NCI-H510A treated with DMSO at 0.1 percent for 48 hours (cell line): ENCODE results near the gene HAGH.

Source experiments
- DNase-seq: peaks from one replicate; lab custom pipeline; 2025; lab: John Stamatoyannopoulos, UW

The HAGH gene

DNA sequence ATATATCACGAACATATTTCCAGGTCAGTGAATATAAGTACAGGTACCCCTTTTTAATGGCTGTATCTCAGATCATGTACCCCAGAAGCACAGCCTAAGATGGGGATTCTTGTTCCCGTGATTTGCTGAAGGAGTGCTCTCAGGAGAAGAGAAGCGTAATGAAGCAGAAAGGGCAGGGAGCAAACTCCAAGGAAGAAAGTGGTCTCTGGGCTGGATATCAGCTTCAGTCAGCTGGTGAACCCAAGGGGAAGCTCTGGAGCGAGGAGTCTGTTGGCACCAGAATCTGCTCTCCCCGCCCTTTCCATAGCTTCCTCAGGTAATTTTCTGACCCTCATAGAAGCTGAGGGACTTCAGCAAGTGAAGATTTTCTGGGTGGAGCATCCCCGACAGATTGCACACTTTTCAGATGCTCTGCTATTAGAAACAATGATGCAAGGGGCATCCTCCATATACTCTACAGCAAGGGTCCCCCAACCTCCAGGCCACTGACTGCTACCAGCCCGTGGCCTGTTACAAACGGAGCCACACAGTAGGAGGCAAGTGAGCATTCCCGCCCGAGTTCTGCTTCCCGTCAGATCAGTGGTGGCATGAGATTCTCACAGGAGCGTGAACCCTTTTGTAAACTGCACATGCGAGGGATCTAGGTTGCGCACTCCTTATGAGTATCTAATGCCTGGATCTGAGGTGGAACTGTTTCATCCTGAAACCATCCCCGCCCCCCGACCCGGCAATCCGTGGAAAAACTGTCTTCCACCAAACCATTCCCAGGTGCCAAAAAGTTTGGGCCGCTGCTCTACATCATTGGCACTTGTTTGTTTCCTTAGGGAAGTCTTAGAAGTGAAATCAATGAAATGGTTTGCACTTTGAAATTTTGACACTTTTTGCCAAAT lies 4.8 kb upstream of the HAGH start:
- DNase-seq: no peak

DNA sequence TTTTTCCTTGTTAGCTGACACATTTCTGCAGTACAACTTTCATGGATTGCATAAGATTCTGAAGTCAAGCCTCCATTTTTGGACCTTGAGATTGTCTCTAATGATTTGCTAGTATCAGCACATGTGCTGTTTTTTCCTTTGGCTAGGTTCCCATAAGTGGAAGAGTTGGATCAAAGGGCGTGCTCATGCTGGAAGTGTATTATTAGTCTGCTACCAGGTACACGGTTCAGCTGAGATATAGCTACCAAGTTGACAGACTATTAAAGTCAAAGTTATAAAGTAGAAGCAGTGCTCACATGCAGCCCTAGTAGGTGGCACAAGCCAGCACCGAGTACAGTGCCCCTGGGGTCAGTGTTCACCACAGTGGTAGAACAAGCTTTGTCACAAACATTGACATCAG lies 3.6 kb upstream of the HAGH start:
- DNase-seq: no peak

DNA sequence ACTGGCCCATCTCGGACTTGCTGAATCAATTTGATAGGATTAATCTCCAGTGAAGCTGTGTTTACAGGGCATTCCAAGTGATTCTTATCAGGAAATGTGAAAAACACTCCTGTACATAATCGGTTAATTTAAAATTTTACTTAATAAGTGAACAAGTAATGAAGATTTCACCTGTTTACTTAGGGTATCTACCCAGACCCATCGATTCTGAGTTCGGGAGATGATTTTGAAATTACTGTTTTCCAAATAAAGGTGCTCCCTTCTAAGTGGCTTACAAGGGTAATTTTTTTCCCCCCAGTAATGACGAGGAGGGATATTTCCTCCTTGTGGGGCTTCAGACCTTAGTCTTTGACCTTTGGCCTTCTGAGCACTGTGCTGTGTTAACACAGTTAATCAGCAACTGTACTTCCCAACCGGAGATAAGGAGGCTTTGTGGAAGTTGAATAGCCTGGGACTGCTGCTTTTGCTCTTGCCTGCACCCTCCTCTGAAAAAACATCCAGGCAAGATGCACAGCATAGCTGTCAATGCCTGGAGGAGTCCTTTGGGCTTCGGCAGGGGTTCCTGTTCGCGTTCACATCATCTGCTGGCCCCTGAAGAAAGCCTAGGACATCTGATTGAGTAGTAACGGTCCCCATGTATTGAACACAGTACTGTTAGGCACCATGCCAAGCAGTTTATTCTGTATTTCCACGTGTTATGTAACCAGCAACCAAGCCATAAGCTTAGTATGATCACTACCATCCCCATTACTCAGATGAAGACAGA lies 2.2 kb upstream of the HAGH start:
- DNase-seq: no peak

DNA sequence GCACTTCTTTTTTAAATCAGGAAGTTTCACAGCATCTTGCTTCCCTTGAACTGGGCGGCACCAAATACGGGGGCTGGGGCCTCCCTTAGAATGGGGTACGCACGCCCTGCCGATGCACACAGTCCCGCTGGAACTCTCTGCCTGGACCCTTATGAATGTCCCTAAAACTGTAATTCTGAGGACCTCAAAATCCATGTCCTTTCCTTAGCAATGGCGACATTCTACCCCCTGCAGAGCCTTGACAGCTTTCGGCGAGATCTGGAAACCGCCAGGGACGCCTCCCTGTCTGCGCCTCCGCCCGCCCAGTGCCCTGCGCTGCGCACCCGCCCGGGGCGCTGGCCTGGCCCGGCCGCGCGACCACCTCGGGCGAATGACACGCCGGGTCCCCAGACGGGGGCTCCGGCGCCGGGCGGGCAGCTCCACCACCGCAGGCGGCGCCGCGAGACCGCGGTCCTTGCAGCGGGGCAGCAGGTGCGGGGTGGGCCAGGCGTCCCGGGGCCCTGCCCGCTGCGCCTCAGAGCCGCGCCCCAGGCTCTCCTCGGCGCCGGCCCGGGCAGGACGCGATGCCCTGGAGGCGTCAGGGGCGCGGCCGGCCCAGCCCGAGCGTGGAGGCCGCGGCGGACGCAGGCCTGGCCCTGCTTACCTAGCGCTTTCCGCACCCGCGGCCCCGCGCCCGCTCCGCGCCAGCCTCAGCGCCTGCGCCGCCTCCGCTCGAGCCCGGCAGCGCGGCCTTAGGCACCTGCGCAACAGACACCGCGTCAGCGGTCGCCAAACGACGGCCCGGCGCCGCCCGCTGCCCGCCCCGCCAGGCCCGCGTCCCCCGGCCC lies 548 bp downstream of the HAGH start:
- DNase-seq: no peak

DNA sequence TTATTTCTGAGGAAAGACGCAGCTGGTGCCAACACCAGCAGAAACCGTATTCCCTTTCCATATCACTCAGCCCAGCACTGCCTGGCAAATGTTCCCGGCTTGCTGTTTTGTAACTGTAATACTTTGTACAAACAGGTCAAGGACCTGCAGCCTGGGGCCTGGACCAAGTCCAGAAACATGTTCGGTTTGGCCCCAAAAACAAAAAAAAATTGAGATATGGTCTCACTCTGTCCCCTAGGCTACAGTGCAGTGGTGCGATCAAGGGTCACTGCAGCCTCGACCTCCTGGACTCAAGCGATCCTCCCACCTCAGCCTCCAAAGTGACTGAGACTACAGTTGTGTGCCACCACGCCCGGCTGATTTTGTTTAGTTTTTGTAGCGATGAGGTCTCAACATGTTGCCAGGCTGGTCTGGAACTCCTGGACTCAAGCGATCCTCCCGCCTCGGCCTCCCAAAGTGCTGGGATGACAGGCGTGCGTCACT lies 1.2 kb downstream of the HAGH start:
- no peak for DNase-seq

DNA sequence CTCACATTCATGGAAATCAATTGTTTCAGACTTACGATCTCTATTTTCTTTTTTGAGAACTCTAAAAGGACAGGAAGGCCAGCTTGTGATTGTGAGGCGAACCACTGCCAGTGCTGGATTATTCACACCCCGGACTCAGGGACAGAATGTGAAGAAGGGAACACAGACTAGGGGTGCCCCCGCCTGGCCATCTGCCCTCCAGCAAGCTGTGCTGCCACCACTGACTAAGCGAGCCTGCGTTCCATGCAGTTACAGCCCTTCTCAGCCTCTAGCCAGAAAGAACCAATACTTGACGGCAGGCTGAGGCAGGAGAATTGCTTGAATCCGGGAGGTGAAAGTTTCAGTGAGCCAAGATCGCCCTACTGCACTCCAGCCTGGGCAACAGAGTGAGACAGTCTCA lies 2.8 kb downstream of the HAGH start:
- no peak for DNase-seq

DNA sequence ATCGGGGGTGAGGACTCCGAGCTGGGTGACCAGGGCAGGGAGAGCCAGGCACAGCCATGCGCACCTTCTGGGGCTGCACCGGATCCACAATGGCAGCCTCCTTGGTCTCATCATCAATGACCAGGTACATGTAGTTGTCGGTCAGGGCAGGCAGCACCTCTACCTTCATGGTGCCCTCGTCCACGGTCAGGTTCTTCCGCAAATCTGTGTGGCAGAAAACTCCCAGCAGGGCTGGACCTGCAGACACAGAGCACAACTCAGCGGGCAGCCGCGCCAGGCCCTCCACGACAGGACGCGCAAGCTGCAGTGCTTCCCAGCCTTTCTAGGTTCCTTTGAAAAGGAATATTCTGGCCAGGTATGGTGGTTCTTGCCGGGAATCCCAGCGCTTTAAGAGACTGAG lies 3.8 kb downstream of the HAGH start:
- no peak for DNase-seq

DNA sequence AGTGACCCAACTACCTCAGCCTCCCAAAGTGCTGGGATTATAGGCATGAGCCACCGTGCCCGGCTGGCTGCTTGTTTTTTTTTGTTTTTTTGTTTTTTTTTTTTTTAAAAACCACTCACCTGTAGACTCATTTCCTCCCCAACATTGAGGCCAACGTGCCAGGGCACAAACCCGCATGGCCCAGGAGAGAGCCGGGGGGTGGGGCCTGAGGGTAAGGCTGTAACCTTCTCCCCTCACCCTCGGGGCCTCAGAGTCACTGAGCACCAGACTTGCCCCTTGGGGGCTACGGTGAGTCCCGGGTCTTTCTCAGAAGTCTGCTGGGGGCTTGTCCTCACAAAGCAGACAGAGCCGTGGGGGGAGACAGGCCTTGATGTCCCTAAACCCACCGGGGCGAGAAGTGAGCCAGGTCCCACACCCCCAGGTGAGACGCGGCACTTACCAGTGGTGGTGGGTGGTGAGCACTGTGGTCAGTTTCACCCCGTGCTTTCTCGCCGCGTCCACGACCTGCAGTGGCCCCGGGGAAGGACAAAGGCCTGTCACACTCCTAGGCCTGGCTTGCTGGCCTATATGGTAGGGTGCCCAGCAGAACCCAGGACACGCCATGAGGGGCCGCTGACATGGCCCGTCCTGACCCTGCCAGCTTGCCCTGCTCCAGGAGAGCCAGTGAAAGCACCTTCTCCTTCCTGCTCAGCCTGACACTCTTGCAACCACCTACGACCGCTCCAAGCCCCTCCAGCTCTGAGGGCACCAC lies 4.6 kb downstream of the HAGH start:
- DNase-seq: no peak

DNA sequence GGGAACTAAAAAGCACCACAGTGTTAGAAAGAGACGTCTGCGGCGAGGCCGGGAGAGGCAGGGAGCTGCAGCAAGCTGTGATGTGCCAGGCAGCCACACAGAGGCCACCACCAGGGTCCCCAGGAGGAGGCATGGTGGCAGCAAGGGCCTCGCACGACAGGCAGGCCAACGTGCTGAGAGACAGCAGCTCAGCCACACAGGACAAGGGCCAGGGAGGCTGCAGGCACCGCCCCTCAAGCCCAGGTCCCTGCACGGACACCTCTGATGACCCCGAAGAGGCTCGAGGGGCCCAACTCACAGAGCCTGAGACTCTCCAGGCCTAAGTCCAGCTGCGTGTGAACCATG lies 5.7 kb downstream of the HAGH start:
- no peak for DNase-seq

DNA sequence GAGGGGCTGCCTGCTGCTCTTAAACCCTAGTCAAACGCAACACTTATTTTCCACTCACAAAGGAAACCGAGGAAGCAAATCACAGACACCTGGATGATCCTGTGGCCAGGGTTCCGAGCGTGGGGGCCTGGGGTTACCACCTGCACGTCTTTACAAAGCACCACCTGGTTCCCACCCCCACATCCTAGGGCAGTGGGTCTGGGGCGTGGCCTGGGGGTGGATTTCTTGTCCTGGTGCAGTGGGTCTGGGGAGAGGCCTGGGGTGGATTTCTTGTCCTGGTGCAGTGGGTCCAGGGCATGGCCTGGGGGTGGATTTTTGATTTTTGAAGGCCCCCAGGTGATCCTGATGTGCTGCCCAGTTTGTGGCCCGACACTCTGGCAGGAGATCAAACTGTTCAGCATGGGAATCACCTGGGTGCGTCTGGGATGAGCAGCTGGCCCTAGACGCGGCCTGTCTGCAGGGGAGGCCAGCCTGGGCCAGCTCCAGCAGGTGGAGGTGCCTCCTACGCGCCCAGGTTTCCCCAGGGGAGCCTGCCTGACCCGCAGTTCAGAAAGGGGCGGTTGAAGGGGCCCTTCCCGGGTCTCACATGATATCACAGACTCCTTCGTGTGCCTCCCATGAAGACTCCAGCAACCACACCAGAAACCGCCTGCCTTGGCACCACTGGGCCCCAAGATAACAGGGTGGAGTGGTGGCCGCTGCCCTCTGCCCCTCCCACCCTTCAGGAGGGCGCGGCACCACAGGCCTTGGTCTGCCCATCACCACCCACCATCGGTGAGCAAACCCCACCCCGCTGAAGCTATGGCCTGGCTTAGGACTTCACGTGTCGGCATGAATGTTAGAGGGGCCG lies 6.3 kb downstream of the HAGH start:
- no peak for DNase-seq

DNA sequence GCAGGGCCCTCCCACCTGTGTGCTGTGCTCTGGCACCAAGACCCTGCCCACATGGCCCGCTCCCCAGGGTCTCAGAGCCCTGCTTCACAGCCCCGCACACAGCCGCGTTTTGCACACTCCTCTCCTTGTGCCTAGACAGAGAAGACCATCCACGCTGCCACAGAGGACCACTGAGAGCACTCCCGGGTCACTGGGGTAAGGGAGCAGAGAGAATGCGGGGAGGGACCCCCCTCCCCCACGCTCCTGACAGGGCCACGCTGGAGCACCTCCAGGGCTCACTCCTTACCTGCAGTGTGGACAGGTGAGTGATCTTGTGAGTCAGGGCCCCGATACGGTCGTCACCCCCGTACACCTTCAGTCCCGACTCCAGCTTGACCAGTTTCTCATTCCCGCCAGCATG lies 7.0 kb downstream of the HAGH start:
- DNase-seq: no peak

DNA sequence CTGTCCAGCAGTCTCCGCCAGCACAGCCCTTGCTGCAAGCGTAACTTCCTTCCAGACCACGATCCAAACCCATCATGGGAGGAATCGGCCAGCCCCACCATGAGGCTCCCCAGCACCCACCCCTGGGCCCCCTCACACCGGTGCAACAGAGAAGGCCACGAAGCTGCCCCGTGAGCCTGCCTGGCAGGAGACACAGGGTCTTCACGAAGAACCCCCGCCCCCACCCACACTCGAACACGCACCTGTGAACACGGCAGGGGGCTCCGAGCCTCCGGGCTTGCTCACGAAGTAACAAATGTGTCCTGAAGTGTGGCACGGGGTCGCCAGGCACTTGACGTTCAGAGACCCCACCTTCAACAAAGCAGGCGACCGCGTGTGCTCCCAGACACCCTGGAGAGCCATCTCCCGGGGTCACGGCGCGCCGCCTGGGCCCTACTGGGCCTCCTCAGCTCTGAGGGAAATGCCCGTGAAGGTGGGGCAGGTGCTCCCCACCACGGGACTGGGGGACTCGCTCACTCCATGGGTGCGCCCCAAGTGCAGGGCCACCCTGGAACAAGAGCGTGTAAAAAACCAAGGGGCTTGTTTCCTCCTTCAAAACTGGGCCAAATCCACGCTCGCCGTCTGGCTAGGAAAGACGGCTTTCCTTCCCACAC lies 7.6 kb downstream of the HAGH start:
- DNase-seq: no peak

DNA sequence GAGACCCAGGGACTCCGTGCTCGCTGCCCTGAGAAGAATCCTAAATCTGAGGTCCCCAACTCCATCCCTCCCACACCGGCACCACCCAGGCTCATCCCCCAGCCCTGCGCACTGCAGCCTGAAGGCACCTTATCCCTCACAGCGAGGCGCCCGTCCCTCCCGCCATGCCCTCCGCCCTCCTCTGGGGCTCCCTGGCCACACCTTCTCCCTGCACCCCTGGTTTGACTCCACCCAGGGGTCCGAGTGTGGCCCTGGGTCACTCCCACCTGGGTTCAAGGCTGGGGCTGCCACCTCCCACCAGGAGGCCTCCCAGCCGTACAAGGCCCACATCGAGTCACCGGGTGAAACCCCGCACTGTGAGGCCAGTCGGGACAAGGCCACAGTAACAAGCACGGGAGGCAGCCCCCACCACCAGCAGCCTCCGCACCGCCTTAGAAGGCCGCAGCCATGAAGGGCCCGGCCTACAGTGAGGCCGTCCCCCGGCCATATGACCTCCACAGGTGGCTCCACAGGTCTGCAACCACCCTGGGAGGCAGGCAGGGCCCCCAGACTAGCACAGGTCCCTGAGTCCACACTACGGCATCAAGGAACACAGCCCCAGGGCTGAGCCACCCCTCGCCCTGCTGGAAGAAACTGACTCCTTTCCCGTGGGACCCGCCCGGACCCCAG lies 8.3 kb downstream of the HAGH start:
- DNase-seq: no peak

DNA sequence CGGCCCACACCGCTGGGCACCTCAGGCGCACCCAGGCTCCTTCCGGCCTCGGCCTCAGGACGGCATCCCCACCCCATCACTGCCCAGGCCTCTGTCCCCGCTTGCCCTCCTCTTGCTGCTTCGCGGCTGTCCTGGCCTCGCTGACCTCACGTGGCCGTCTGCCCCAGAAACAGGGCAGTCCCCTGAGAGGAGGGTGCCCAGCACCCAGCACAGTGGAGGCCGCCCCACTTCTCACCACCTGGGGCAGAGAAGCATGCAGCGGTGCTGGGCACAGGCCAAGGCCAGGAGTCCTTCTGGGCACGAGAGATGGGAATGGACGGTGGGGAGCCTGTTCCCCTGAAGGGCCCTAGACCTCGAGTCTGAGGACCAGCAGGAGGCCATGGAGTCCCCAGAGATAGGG lies 8.9 kb downstream of the HAGH start:
- no peak for DNase-seq

DNA sequence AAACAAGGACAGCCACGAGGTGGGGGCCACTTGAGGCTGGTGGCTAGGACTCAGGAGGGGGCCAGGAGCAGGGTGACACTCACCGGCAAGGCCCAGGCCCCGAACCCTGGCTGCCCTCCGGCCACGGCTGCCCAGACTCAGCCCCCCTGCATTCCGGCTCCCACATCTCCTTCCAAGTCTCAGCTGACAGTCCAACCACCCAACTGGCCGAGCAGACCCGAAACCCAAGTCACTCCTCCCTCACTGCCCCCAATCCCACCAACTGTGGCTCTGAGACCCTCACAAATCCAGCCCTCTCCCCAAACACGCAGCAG lies 9.4 kb downstream of the HAGH start:
- no peak for DNase-seq

DNA sequence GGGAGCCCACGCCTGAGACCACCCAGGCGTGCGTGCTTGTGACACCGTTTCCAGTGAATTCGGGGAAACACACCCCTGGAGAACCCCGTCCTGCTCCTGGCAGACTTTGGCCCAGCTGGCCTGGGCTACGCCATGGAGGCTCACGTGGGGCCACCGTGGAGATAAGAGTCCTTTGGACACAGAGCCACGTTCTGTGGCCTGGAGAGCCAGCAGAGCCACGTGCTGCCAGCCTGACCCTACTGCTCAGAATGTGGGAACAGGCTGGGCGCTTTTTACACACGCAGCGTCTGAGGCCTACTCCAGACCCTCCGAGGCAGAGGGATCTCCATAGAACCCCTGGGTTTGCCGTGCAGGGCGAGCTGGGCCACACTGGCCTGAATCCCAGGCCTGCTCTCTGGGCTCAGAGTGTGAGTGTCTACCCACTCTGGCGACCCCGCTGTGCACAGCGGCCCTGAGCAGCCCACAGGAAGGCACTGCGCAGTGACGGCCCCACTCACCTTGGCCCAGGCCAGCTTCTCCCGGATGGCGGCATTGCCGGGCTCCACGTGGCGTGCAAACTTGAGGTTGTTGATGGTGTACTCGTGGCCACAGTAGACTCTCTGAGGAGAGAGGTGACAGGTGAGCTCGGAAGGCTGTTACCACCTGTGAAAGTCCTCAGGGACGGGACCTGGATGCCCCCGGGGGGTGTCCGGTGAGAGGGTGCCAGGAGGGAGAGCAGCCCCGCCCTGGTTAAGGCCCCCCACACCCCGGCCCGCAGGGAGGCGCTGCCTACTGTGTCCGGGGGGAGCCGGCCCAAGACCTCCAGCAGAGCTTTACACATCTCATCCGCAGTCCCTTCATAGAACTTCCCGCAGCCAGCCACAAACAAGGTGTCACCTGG lies 10.0 kb downstream of the HAGH start:
- no peak for DNase-seq

DNA sequence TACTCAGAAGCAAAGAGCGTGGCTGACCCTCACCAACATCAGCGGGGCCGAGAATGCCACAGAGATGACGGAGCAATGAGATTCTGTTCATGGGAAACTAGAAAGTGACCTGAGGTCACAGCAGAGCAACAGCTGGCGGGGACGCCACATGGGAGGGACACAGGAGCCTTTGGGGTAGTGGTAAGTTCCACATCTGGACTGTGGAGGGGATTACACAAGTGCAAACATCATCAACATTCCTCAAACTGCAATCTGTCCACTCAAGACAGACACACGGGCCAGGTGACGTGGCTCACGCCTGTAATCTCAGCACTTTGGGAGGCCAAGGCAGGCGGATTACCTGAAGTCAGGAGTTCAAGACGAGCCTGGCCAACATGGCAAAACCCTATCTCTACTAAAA lies 11.2 kb downstream of the HAGH start:
- DNase-seq: no peak

DNA sequence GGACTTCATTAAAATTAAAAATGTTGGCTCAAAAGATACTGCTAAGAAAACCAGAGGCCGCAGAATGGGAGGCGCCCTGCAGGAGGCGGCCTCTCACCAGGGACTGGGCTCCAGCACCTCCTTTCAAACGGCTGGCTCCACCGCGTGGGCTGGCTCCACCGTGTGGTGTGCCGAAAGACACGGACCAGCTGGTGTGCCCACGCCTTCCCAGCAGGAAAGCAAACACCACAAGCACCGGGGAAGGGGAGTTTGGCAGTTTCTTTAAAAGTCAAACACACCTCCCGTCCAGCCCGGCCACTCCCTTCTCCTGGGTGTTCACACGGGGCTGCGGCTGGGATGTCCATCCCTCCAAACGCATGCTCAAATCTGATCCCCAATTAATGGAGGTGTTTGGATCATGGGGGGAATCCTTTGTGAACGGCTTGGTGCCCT lies 13.9 kb downstream of the HAGH start:
- DNase-seq: peak; percentile 32

DNA sequence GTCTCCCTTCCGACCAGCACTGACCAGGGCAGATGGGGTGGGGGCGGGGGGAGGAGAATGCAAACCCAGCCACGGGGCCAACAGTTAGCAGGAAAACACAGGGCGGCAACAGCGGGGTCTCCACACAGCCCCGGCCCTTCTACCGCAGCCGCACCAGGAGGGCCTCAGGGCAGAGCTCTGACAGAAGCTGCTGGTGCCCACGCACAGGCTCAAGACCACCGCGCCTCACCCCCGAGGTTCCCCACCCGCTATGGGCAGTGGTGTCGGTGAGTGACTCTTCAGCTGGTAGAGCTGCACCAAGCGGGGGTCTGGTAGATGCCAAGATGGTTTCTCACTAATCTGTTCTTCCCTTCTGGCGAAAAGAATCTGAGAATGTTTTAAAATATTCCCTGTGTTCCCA lies 16.1 kb downstream of the HAGH start:
- DNase-seq: no peak
